C4-2B (cell line): ENCODE data around the gene NT5DC3.

Experiments used
- ZFX ChIP-seq: fragments of 450-650 bp; IDR thresholded peaks from 2 replicates; pipeline ENCODE4 v1.6.1; 2017
- TF ChIP-seq, protein P1 (sequence below): fragments of 450-650 bp; conservative IDR thresholded peaks from 2 replicates; pipeline ENCODE4 v1.5.1; 2017; ENCODE audit warnings: mild to moderate bottlenecking

DNA sequence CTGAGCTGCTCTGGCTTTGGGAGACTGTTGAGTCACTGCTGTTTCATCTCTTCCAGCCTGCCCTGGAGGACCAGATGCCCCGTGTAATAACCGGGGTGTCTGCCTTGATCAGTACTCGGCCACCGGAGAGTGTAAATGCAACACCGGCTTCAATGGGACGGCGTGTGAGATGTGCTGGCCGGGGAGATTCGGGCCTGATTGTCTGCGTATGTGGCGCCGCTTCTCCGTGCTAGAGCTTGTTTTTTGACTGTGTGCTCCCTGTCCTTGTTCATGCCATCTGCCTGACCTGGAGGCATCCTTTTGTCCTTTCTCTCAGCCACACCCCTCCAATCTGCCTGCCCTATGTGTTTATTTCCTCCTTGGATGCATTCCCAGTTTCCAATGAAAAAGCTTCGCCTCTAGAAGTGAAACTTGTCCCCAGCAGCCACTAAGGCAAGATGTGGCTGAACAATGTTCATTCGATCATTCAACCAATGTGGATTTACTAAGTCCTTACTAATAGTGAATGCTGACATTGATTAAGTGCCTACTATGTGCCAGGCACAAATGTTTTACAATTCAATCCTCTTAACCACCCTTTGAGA, 98.6 kb downstream of the NT5DC3 start:
- TF ChIP-seq, protein P1, sequence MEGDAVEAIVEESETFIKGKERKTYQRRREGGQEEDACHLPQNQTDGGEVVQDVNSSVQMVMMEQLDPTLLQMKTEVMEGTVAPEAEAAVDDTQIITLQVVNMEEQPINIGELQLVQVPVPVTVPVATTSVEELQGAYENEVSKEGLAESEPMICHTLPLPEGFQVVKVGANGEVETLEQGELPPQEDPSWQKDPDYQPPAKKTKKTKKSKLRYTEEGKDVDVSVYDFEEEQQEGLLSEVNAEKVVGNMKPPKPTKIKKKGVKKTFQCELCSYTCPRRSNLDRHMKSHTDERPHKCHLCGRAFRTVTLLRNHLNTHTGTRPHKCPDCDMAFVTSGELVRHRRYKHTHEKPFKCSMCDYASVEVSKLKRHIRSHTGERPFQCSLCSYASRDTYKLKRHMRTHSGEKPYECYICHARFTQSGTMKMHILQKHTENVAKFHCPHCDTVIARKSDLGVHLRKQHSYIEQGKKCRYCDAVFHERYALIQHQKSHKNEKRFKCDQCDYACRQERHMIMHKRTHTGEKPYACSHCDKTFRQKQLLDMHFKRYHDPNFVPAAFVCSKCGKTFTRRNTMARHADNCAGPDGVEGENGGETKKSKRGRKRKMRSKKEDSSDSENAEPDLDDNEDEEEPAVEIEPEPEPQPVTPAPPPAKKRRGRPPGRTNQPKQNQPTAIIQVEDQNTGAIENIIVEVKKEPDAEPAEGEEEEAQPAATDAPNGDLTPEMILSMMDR: no peak
- TF ChIP-seq ZFX: no peak
